HEK293T (cell line): Measurements from ENCODE around the gene CACNA1G.

Experiments used
- ARNT ChIP-seq: fragments of 450-650 bp; IDR thresholded peaks from 2 replicates; pipeline ENCODE4 v1.6.1; 2017; ENCODE audit warnings: mild to moderate bottlenecking
- ELF4 ChIP-seq: fragments of 450-650 bp; IDR thresholded peaks from 2 replicates; pipeline ENCODE4 v1.6.1; 2017; ENCODE audit warnings: antibody characterized with exemption
- FOXK2 ChIP-seq: fragments of 450-650 bp; IDR thresholded peaks from 2 replicates; pipeline ENCODE4 v1.6.1; 2016; ENCODE audit warnings: mild to moderate bottlenecking
- HDGF ChIP-seq: fragments of 450-650 bp; IDR thresholded peaks from 2 replicates; pipeline ENCODE4 v1.6.1; 2017; ENCODE audit warnings: antibody characterized with exemption, borderline replicate concordance
- L3MBTL2 ChIP-seq: fragments of 450-650 bp; conservative IDR thresholded peaks from 2 replicates; pipeline ENCODE4 v1.6.1; 2016; ENCODE audit warnings: mild to moderate bottlenecking
- NFRKB ChIP-seq: fragments of 450-650 bp; IDR thresholded peaks from 2 replicates; pipeline ENCODE4 v1.6.1; 2016; ENCODE audit warnings: mild to moderate bottlenecking, moderate library complexity
- PKNOX1 ChIP-seq: fragments of 450-650 bp; IDR thresholded peaks from 2 replicates; pipeline ENCODE4 v1.6.1; 2016
- SUZ12 ChIP-seq: fragments of 450-650 bp; IDR thresholded peaks from 2 replicates; pipeline ENCODE4 v1.6.1; 2016; ENCODE audit warnings: mild to moderate bottlenecking
- TARDBP ChIP-seq: fragments of 450-650 bp; IDR thresholded peaks from 2 replicates; pipeline ENCODE4 v1.6.1; 2016
- ZNF384 ChIP-seq: fragments of 450-650 bp; IDR thresholded peaks from 2 replicates; pipeline ENCODE4 v1.6.1; 2016

GRCh38 chr17:50620237-50620636, 59.7 kb downstream of the CACNA1G start:
- TF ChIP-seq TARDBP, result no peak
- no peak for TF ChIP-seq FOXK2
- TF ChIP-seq L3MBTL2, result no peak
- TF ChIP-seq ELF4, result no peak
- TF ChIP-seq PKNOX1, result no peak
- no peak for TF ChIP-seq ARNT
- no peak for TF ChIP-seq SUZ12
- TF ChIP-seq ZNF384, result no peak
- TF ChIP-seq NFRKB, result no peak
- TF ChIP-seq HDGF, result no peak
